Left lung (tissue), 10 donors: ENCODE results near the gene AFAP1L1. TPM values are rescaled to one million over a fixed set of nuclear protein-coding genes. Genes with fewer than 3 reads are reported as not detected.

Source experiments
- ATAC-seq: fragments of 200-7000 bp; cut with Tn5 transposase; one replicate; pipeline ENCODE4 v1.9.1; 2020; ENCODE audit warnings: moderate library complexity
- DNase-seq, 4 donors: peaks; one replicate each; pipeline ENCODE4 v3.0.0-alpha.2; 2013 to 2020
- H3K27ac ChIP-seq, 2 donors: fragments of 200-600 bp; sonication (generic) in 1 of 2; one replicate each; pipeline versions ENCODE4 v1.5.0 to v1.8.0; 2020 to 2021
- H3K27me3 ChIP-seq, 2 donors: fragments of 200-600 bp; sonication (generic) in 1 of 2; one replicate each; pipeline versions ENCODE4 v1.5.0 to v1.8.0; 2020 to 2021
- H3K36me3 ChIP-seq, 2 donors: fragments of 200-600 bp; sonication (generic) in 1 of 2; one replicate each; pipeline versions ENCODE4 v1.5.0 to v1.8.0; 2020 to 2021
- H3K4me1 ChIP-seq, 2 donors: fragments of 200-600 bp; one replicate each; pipeline ENCODE4 v1.8.0; 2021
- H3K4me3 ChIP-seq, 2 donors: fragments of 200-600 bp; sonication (generic) in 1 of 2; one replicate each; pipeline versions ENCODE4 v1.5.0 to v1.8.0; 2020 to 2021; ENCODE audit warnings: mild to moderate bottlenecking in 1 of 2
- H3K9me3 ChIP-seq, 2 donors: fragments of 200-600 bp; sonication (generic) in 1 of 2; one replicate each; pipeline versions ENCODE4 v1.5.0 to v1.8.0; 2020 to 2021
- CTCF ChIP-seq, 2 donors: fragments of 200-600 bp; sonication (generic) in 1 of 2; IDR thresholded peaks; one replicate each; pipeline versions ENCODE4 v1.5.0 to v1.8.0; 2021; ENCODE audit warnings: antibody characterized with exemption in 2 of 2
- intact Hi-C, 2 donors: fragments of 100-400 bp; cut with DNase I; formaldehyde crosslinking; loops; one replicate each; pipeline versions ENCODE4 v1.11.2 to v1.14.2; 2022
- polyA plus RNA-seq, 6 donors: library from polyadenylated mRNA; unstranded; fragments of 120-200 nt; gene quantifications; one replicate each; pipeline ENCODE4 v1.2.1, GENCODE V29; 2013; ENCODE audit not compliant: insufficient read length in 6 of 6
- total RNA-seq, 2 donors: library from RNA; stranded (reverse); fragmentation: NEBNext Ultra II Directional; extraction: Animal tissue kit (Norgen Biotek cat#: 25700); gene quantifications; one replicate each; pipeline ENCODE4 v1.2.1, GENCODE V29; 2021
- donor health status: DM: no; HTN: yes; CAD: no.
- donor health status: DM: no; HTN: no; CAD: no.

Gene AFAP1L1
- total and polyA plus RNA-seq, 8 donors, result 14.2 to 46.6 (median 40.6) TPM

- DNase-seq (no peak), ATAC-seq (no peak)
- Histone ChIP-seq H3K9me3 (no peaks in the 10 kb centered on the region), H3K27me3 (no peaks in the 10 kb centered on the region), H3K4me3 (no peak overlapping the region), H3K27ac (no peak overlapping the region), H3K36me3 (no peaks in the 10 kb centered on the region), H3K4me1 (peaks cover 0 to 8% of the 10 kb centered on the region in 2 donors)
- TF ChIP-seq CTCF (IDR thresholded peaks at IDR 0.05), result no peak
- intact Hi-C loops, result loop anchor here in 1 of 2 donors (5.0 kb wide), 2 partner anchors 55 to 195 kb away; no protein-coding TSS in a partner anchor
Observed at GRCh38 chr5:149372076-149372795, 100.6 kb downstream of the AFAP1L1 start.

DNA sequence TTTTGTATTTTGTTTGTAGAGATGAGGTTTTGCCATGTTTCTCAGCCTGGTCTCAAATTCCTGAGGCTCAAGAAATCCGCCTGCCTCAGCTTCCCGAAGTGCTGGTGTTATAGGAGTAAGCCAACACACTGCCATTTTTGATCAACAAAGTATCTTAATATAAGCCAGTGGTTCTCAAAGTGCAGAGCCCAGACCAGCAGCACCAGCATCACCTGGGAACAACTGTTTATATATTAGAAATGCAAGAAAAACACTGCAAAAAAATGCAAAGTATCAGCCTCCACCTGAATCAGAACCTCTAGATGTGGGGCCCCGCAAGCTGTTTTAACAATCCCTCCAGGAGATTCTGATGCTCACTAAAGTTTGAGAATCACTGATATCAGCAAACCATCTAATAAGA, 101.3 kb downstream of the AFAP1L1 start:
- TF ChIP-seq CTCF (IDR thresholded peaks at IDR 0.05), result no peak
- no peaks in the 10 kb centered on the region for H3K9me3 ChIP-seq
- H3K27me3 ChIP-seq, result no peaks in the 10 kb centered on the region
- no peaks in the 10 kb centered on the region for H3K36me3 ChIP-seq
- intact Hi-C loops, result loop anchor here in 1 of 2 donors (5.0 kb wide), 2 partner anchors 56 to 194 kb away; no protein-coding TSS in a partner anchor
- H3K4me1 ChIP-seq, result peaks cover 0 to 8% of the 10 kb centered on the region in 2 donors
- H3K27ac ChIP-seq, result no peak overlapping the region
- no peak overlapping the region for H3K4me3 ChIP-seq
- ATAC-seq (no peak), DNase-seq (no peak)

DNA sequence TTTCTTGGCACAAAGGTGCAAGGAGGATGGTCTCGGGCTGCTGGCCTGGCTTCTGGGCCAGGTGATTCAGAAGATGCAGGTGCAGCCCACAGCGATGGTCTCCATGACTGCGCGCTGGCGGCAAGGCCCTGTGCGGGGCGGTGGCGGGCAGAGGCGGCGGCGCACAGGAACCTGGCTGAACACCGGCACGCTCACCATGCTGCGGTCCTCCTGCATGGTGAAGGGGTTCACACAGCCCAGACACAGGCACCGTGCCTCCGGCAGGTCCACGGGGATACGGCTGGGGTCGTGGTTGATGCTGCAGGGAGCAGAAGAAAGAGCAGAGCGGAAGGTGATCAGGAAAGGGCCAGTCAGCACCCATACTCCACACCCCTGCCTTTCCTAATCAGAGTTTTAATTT, 102.6 kb downstream of the AFAP1L1 start:
- DNase-seq (no peak), ATAC-seq (no peak)
- intact Hi-C loops, result loop anchor here in 1 of 2 donors (5.0 kb wide), 2 partner anchors 57 to 193 kb away; no protein-coding TSS in a partner anchor
- Histone ChIP-seq H3K27me3 (no peaks in the 10 kb centered on the region), H3K4me3 (no peak overlapping the region), H3K36me3 (no peaks in the 10 kb centered on the region), H3K27ac (no peak overlapping the region), H3K4me1 (peaks cover 0 to 8% of the 10 kb centered on the region in 2 donors), H3K9me3 (no peaks in the 10 kb centered on the region)
- no peak for TF ChIP-seq CTCF (IDR thresholded peaks at IDR 0.05)

DNA sequence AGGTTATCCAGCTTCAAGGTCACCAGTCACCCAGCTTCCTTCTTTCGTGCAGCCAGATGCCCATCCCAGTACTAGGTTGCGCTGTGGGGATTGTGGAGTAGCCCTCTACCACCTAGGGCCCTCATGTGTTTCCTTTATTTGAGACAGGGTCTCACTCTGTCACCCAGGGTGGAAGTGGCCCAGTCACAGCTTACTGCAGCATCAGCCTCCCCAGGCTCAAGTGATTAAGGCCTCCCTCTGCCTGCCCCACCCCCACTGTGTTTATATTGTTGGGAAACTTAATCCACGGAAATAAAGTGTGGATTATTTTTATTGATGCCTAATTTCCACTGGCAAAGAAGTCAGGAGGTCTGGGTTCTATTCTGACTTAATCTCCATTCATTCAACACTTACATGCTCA, 103.1 kb downstream of the AFAP1L1 start:
- H3K4me1 ChIP-seq, result peaks cover 0 to 8% of the 10 kb centered on the region in 2 donors
- H3K36me3 ChIP-seq, result no peaks in the 10 kb centered on the region
- no peaks in the 10 kb centered on the region for H3K9me3 ChIP-seq
- no peak overlapping the region for H3K4me3 ChIP-seq
- TF ChIP-seq CTCF (IDR thresholded peaks at IDR 0.05), result no peak
- H3K27me3 ChIP-seq, result no peaks in the 10 kb centered on the region
- ATAC-seq (no peak), DNase-seq (no peak)
- H3K27ac ChIP-seq, result no peak overlapping the region
- intact Hi-C loops, result loop anchor here in 1 of 2 donors (5.0 kb wide), 2 partner anchors 58 to 192 kb away; no protein-coding TSS in a partner anchor

- no peaks in the 10 kb centered on the region for H3K27me3 ChIP-seq
- no peak for TF ChIP-seq CTCF (IDR thresholded peaks at IDR 0.05)
- DNase-seq (no peak), ATAC-seq (no peak)
- H3K4me3 ChIP-seq, result no peak overlapping the region
- peaks cover 0 to 8% of the 10 kb centered on the region in 2 donors for H3K4me1 ChIP-seq
- intact Hi-C loops, result no loop called here
- no peaks in the 10 kb centered on the region for H3K36me3 ChIP-seq
- H3K27ac ChIP-seq, result no peak overlapping the region
- H3K9me3 ChIP-seq, result no peaks in the 10 kb centered on the region
Observed at GRCh38 chr5:149375434-149375833, 103.8 kb downstream of the AFAP1L1 start.
